Muscle layer of duodenum (tissue), 2 donors: Measurements from ENCODE around the gene TMEM131.
"Not testable (repeated sequence)": the region's sequence is repeated elsewhere in the genome, so short reads cannot be mapped to it uniquely, and the experiment has no call there.

ENCODE experiments used
- H3K27ac ChIP-seq: one replicate; pipeline ENCODE4 v1.7.0; 2013; ENCODE audit warnings: mild to moderate bottlenecking, low read length
- H3K27me3 ChIP-seq: one replicate; pipeline ENCODE4 v1.7.0; 2013; ENCODE audit warnings: low read depth, mild to moderate bottlenecking, control low read depth, low read length
- H3K36me3 ChIP-seq, 2 donors: one replicate each; pipeline ENCODE4 v1.7.0; 2013; ENCODE audit warnings: low read length in 2 of 2, control low read depth in 1 of 2, mild to moderate bottlenecking in 1 of 2; ENCODE audit not compliant: insufficient read depth in 2 of 2, control insufficient read depth in 1 of 2
- H3K4me1 ChIP-seq, 2 donors: one replicate each; pipeline ENCODE4 v1.7.0; 2013; ENCODE audit warnings: low read length in 2 of 2, mild to moderate bottlenecking in 2 of 2, control low read depth in 1 of 2, moderate library complexity in 1 of 2; ENCODE audit not compliant: insufficient read depth in 2 of 2, control insufficient read depth in 1 of 2
- H3K4me3 ChIP-seq, 2 donors: one replicate each; pipeline ENCODE4 v1.7.0; 2013; ENCODE audit warnings: low read length in 2 of 2, low read depth in 1 of 2, mild to moderate bottlenecking in 1 of 2
- H3K9me3 ChIP-seq, 2 donors: one replicate each; pipeline ENCODE4 v1.7.0; 2013; ENCODE audit warnings: low read length in 2 of 2, control low read depth in 1 of 2, mild to moderate bottlenecking in 1 of 2; ENCODE audit not compliant: control insufficient read depth in 1 of 2
- donor health status: healthy.

The TMEM131 gene

GRCh38 chr2:97714950-97715652 is 280.6 kb downstream of the TMEM131 start:
- no peak overlapping the region for H3K27ac ChIP-seq
- H3K4me3 ChIP-seq, result no peak overlapping the region
- no peaks in the 10 kb centered on the region for H3K27me3 ChIP-seq
- no peaks in the 10 kb centered on the region for H3K4me1 ChIP-seq
- H3K36me3 ChIP-seq, result no peaks in the 10 kb centered on the region
- H3K9me3 ChIP-seq, result no peaks in the 10 kb centered on the region

GRCh38 chr2:97714084-97714949 is 281.4 kb downstream of the TMEM131 start:
- H3K36me3 ChIP-seq, result no peaks in the 10 kb centered on the region
- no peaks in the 10 kb centered on the region for H3K4me1 ChIP-seq
- H3K9me3 ChIP-seq, result no peaks in the 10 kb centered on the region
- no peak overlapping the region for H3K4me3 ChIP-seq
- no peaks in the 10 kb centered on the region for H3K27me3 ChIP-seq
- no peak overlapping the region for H3K27ac ChIP-seq

GRCh38 chr2:97713296-97714083 is 282.3 kb downstream of the TMEM131 start, which contains the start of gene ZAP70:
Gene ZAP70, plus strand, starts transcription at chr2:97713576. Its CDS starts 10,461 bp downstream, at chr2:97724037.
- Histone ChIP-seq H3K4me1 (no peaks in the 10 kb centered on the region), H3K36me3 (no peaks in the 10 kb centered on the region), H3K4me3 (no peak within 1 kb of the TSS), H3K27me3 (no peaks in the 10 kb centered on the region), H3K27ac (no peak within 1 kb of the TSS), H3K9me3 (no peaks in the 10 kb centered on the region)

GRCh38 chr2:97712693-97713295 is 283.0 kb downstream of the TMEM131 start:
- H3K4me1 ChIP-seq, result no peaks in the 10 kb centered on the region

GRCh38 chr2:97712175-97712574 is 283.6 kb downstream of the TMEM131 start:
- not testable (repeated sequence) for H3K4me3 ChIP-seq, H3K9me3 ChIP-seq, H3K27ac ChIP-seq, H3K36me3 ChIP-seq, H3K27me3 ChIP-seq, H3K4me1 ChIP-seq

More at GRCh38 chr2:97712693-97713295, 283.0 kb downstream of the TMEM131 start:
- no peaks in the 10 kb centered on the region for H3K27me3 ChIP-seq
- H3K27ac ChIP-seq, result no peak overlapping the region
- no peaks in the 10 kb centered on the region for H3K36me3 ChIP-seq
- H3K9me3 ChIP-seq, result no peaks in the 10 kb centered on the region
- no peak overlapping the region for H3K4me3 ChIP-seq

GRCh38 chr2:97711394-97711711 is 284.4 kb downstream of the TMEM131 start:
- Histone ChIP-seq H3K9me3 (no peaks in the 10 kb centered on the region), H3K4me3 (no peak overlapping the region), H3K4me1 (no peaks in the 10 kb centered on the region), H3K27ac (no peak overlapping the region), H3K27me3 (no peaks in the 10 kb centered on the region), H3K36me3 (no peaks in the 10 kb centered on the region)

- H3K27ac ChIP-seq, result no peak overlapping the region
- no peaks in the 10 kb centered on the region for H3K27me3 ChIP-seq
- no peaks in the 10 kb centered on the region for H3K36me3 ChIP-seq
- H3K9me3 ChIP-seq, result no peaks in the 10 kb centered on the region
- no peaks in the 10 kb centered on the region for H3K4me1 ChIP-seq
- no peak overlapping the region for H3K4me3 ChIP-seq
Observed at GRCh38 chr2:97708608-97709007, 287.1 kb downstream of the TMEM131 start.

- Histone ChIP-seq H3K4me1 (no peaks in the 10 kb centered on the region), H3K9me3 (no peaks in the 10 kb centered on the region), H3K36me3 (no peaks in the 10 kb centered on the region), H3K27ac (no peak overlapping the region), H3K27me3 (no peaks in the 10 kb centered on the region), H3K4me3 (no peak overlapping the region)
Observed at GRCh38 chr2:97708048-97708380, 287.7 kb downstream of the TMEM131 start.

- H3K27ac ChIP-seq, result no peak overlapping the region
- no peak overlapping the region for H3K4me3 ChIP-seq
- no peaks in the 10 kb centered on the region for H3K27me3 ChIP-seq
- no peaks in the 10 kb centered on the region for H3K4me1 ChIP-seq
- no peaks in the 10 kb centered on the region for H3K9me3 ChIP-seq
- H3K36me3 ChIP-seq, result no peaks in the 10 kb centered on the region
Observed at GRCh38 chr2:97707362-97708047, 288.2 kb downstream of the TMEM131 start.

GRCh38 chr2:97706708-97707345 is 288.9 kb downstream of the TMEM131 start:
- no peaks in the 10 kb centered on the region for H3K36me3 ChIP-seq
- H3K4me3 ChIP-seq, result no peak overlapping the region
- H3K9me3 ChIP-seq, result no peaks in the 10 kb centered on the region
- H3K27me3 ChIP-seq, result no peaks in the 10 kb centered on the region
- no peaks in the 10 kb centered on the region for H3K4me1 ChIP-seq
- H3K27ac ChIP-seq, result no peak overlapping the region
